Choroid plexus epithelial cell (primary cell): Measurements from ENCODE around the gene LTN1.
"Not testable (repeated sequence)": the region's sequence is repeated elsewhere in the genome, so short reads cannot be mapped to it uniquely, and the experiment has no call there.

Experiments
- DNase-seq: peaks from one replicate; pipeline ENCODE4 v3.0.0-alpha.2; 2010; ENCODE audit warnings: low read depth
- H3K4me3 ChIP-seq: 2 replicates; pipeline ENCODE4 v1.5.1; 2011; ENCODE audit warnings: low read depth, mild to moderate bottlenecking, control low read depth, low read length, moderate library complexity
- CTCF ChIP-seq: conservative IDR thresholded peaks from 2 replicates; pipeline ENCODE4 v1.5.1; 2011; ENCODE audit warnings: low read depth, mild to moderate bottlenecking, control low read depth, inconsistent platforms, low read length, moderate library complexity

Gene LTN1

GRCh38 chr21:28944296-28944695, 48.4 kb downstream of the LTN1 start:
- peak; percentile 16 for DNase-seq
- TF ChIP-seq CTCF: no peak

GRCh38 chr21:28943631-28944030, 49.0 kb downstream of the LTN1 start:
- peak; percentile 50 for DNase-seq
- TF ChIP-seq CTCF: no peak
- H3K4me3 ChIP-seq: no peak overlapping the region

More at GRCh38 chr21:28944296-28944695, 48.4 kb downstream of the LTN1 start:
- H3K4me3 ChIP-seq: no peak overlapping the region

GRCh38 chr21:28938726-28939125, 54.0 kb downstream of the LTN1 start:
- H3K4me3 ChIP-seq: no peak overlapping the region
- DNase-seq: no peak
- TF ChIP-seq CTCF: no peak

GRCh38 chr21:28937737-28938136, 54.9 kb downstream of the LTN1 start:
- H3K4me3 ChIP-seq: no peak overlapping the region
- no peak for TF ChIP-seq CTCF
- no peak for DNase-seq

- H3K4me3 ChIP-seq: no peak overlapping the region
Measured at GRCh38 chr21:28936721-28937120, 56.0 kb downstream of the LTN1 start.

GRCh38 chr21:28936036-28936435, 56.6 kb downstream of the LTN1 start:
- DNase-seq: no peak
- no peak overlapping the region for H3K4me3 ChIP-seq
- TF ChIP-seq CTCF: no peak

More at GRCh38 chr21:28936721-28937120, 56.0 kb downstream of the LTN1 start:
- TF ChIP-seq CTCF: no peak
- DNase-seq: no peak

GRCh38 chr21:28932717-28933116, 60.0 kb downstream of the LTN1 start:
- H3K4me3 ChIP-seq: no peak overlapping the region
- TF ChIP-seq CTCF: no peak
- DNase-seq: no peak

GRCh38 chr21:28931708-28932372, 60.8 kb downstream of the LTN1 start:
- H3K4me3 ChIP-seq, DNase-seq: not testable (repeated sequence)
